SH-SY5Y (cell line): Measurements from ENCODE around the gene MSI2.

Experiments used
- GATA2 ChIP-seq: IDR thresholded peaks from 2 replicates; pipeline ENCODE4 v1.6.1; 2011; ENCODE audit warnings: mild to moderate bottlenecking, low read depth, low read length
- GATA3 ChIP-seq: IDR thresholded peaks from 2 replicates; pipeline ENCODE4 v1.6.1; 2011; ENCODE audit warnings: low read depth, mild to moderate bottlenecking, low read length, moderate library complexity

GRCh38 chr17:57462007-57462579 is 205.8 kb downstream of the MSI2 start:
- TF ChIP-seq GATA2 = no peak
- TF ChIP-seq GATA3 = no peak
